Lower leg skin (tissue), 4 donors: ENCODE results near the gene ROBO1. TPM values are rescaled to one million over a fixed set of nuclear protein-coding genes. Genes with fewer than 3 reads are reported as not detected.

Experiments used
- DNase-seq, 2 donors: peaks; one replicate each; pipeline ENCODE4 v3.0.0-alpha.2; 2019; ENCODE audit warnings: low spot score in 2 of 2
- H3K4me3 ChIP-seq: fragments of 200-600 bp; sonication (generic); 2 replicates; pipeline ENCODE4 v1.5.1; 2017; ENCODE audit warnings: mild to moderate bottlenecking, low read depth; ENCODE audit not compliant: poor library complexity, severe bottlenecking
- POLR2A ChIP-seq, 2 donors: fragments of 450-650 bp; IDR thresholded peaks; one replicate each; pipeline ENCODE4 v1.6.1; 2016 to 2017; ENCODE audit warnings: antibody characterized with exemption in 2 of 2, mild to moderate bottlenecking in 1 of 2, moderate library complexity in 1 of 2
- WGBS, 2 donors: methylation state at CpG; one replicate each; pipeline ENCODE4 v1.1.5; 2018; 5-methylcytosine and 5-hydroxymethylcytosine counted together
- intact Hi-C: fragments of 100-400 bp; cut with DNase I; formaldehyde crosslinking; loops from one replicate; pipeline ENCODE4 v1.15.0; 2023; ENCODE audit warnings: low total_unique reads
- total RNA-seq, 4 donors: library from RNA; depleted of rRNA; stranded (reverse); fragments of >200 nt; gene quantifications; one replicate each; pipeline ENCODE4 v1.1.0, GENCODE V29; 2016
- TF ChIP-seq, protein P1 (sequence below), 3 donors: fragments of 450-650 bp; IDR thresholded peaks; one replicate each; pipeline ENCODE4 v1.5.1; 2016; ENCODE audit warnings: antibody characterized with exemption in 3 of 3, mild to moderate bottlenecking in 3 of 3, moderate library complexity in 2 of 3

ROBO1 gene
- total RNA-seq, 4 donors from 2014 or later = 26.3 to 60.0 (median 51.0) TPM

DNA sequence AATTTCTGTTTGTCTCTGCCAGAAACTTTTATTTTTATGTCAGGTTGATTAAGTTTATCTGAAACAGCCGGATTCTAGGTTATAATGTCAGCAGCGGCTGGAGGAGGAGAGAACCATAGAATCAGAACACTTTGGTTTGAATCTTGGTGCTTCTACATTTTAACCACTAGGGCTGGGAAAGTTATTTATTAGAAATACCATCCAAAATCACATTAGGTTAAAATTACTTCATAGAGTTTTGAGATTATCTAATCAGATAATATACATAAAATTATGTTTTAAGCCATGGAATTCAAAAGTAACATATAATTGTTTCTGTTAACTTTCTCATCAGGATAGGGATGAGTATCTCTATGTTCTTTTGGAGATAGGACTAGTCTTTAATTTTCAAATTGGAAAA is 502.9 kb downstream of the ROBO1 start:
- intact Hi-C loops = no loop called here
- H3K4me3 ChIP-seq = no peak overlapping the region
- 89 to 93% methylated on average over 2 of the region's 2 CpGs for WGBS, 2 donors
- no peak for DNase-seq
- TF ChIP-seq, protein P1, sequence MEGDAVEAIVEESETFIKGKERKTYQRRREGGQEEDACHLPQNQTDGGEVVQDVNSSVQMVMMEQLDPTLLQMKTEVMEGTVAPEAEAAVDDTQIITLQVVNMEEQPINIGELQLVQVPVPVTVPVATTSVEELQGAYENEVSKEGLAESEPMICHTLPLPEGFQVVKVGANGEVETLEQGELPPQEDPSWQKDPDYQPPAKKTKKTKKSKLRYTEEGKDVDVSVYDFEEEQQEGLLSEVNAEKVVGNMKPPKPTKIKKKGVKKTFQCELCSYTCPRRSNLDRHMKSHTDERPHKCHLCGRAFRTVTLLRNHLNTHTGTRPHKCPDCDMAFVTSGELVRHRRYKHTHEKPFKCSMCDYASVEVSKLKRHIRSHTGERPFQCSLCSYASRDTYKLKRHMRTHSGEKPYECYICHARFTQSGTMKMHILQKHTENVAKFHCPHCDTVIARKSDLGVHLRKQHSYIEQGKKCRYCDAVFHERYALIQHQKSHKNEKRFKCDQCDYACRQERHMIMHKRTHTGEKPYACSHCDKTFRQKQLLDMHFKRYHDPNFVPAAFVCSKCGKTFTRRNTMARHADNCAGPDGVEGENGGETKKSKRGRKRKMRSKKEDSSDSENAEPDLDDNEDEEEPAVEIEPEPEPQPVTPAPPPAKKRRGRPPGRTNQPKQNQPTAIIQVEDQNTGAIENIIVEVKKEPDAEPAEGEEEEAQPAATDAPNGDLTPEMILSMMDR (IDR thresholded peaks at IDR 0.05) = no peak
- TF ChIP-seq POLR2A (IDR thresholded peaks at IDR 0.05) = no peak

DNA sequence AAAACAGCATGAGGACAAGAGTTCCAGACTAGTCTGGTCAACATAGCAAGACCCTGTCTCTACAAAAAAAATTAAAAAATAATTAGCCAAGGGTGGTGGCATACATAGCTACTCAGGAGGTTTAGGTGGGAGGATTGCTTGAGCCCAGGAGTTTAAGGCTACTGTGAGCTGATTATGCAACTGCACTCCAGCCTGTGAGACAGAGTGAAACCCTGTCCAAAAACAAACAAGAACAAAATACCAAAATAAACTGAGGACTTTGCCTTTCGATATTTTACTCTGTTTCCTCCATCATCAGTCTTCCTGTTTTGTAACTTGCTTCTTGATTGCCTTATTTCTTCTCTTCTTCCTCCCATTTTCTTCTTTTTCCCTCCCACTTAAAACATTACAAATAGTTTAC is 504.4 kb downstream of the ROBO1 start:
- intact Hi-C loops = no loop called here
- no peak for TF ChIP-seq POLR2A (IDR thresholded peaks at IDR 0.05)
- TF ChIP-seq, protein P1 (IDR thresholded peaks at IDR 0.05) = no peak
- no peak overlapping the region for H3K4me3 ChIP-seq
- DNase-seq = no peak
- 76 to 80% methylated on average over 1 of the region's 1 CpG for WGBS, 2 donors

DNA sequence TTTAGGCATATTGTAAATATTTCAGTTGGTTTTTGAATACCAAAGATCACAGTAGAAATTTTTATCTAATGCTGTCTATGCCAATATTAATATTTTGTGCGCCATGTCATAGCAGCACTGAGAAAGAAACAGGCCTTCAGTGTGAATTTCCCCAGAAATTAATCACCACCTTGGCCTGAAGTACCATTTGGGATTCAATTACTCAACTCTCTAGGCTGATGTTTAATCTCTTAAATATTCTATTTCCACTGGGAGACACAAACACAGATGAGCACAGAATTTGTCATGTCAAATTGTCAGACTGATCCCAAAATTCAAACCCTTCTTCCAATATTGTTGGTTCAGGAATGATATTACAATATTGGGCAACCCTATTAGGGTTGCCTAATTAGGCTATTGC is 509.3 kb downstream of the ROBO1 start:
- DNase-seq = no peak
- 79 to 88% methylated on average over 1 of the region's 1 CpG for WGBS, 2 donors
- no peak overlapping the region for H3K4me3 ChIP-seq
- intact Hi-C loops = no loop called here
- no peak for TF ChIP-seq POLR2A (IDR thresholded peaks at IDR 0.05)
- TF ChIP-seq, protein P1 (IDR thresholded peaks at IDR 0.05) = no peak

GRCh38 chr3:79257791-79258190 is 510.0 kb downstream of the ROBO1 start:
- TF ChIP-seq POLR2A (IDR thresholded peaks at IDR 0.05) = no peak
- TF ChIP-seq, protein P1 (IDR thresholded peaks at IDR 0.05) = no peak
- 59 to 67% methylated on average over 1 of the region's 1 CpG for WGBS, 2 donors
- DNase-seq = no peak
- no peak overlapping the region for H3K4me3 ChIP-seq
- intact Hi-C loops = no loop called here

- DNase-seq = no peak
- H3K4me3 ChIP-seq = no peak overlapping the region
- no peak for TF ChIP-seq POLR2A (IDR thresholded peaks at IDR 0.05)
- TF ChIP-seq, protein P1 (IDR thresholded peaks at IDR 0.05) = no peak
- 85 to 98% methylated on average over 2 of the region's 2 CpGs for WGBS, 2 donors
- intact Hi-C loops = no loop called here
Measured at GRCh38 chr3:79255702-79256101, 512.1 kb downstream of the ROBO1 start.

DNA sequence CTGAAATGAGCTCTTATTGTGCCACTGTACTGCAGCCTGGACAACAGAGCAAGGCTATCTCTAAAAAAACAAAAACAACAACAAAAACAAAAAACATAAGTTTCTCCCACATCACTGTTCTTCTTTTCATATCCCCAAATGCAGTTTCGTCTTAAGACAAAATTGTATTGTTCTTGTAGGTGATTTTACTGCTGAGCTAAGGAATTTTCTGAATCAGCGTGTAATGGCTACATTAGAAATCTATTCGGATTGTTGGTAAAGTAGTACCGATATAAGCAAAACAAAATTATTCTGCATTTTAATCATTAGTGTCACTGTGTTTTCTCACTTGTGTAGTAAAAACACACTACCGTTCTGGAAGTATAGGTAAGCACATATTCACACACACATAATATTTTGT is 512.5 kb downstream of the ROBO1 start:
- 90 to 95% methylated on average over 5 of the region's 5 CpGs for WGBS, 2 donors
- no peak overlapping the region for H3K4me3 ChIP-seq
- TF ChIP-seq, protein P1 (IDR thresholded peaks at IDR 0.05) = no peak
- no peak for TF ChIP-seq POLR2A (IDR thresholded peaks at IDR 0.05)
- intact Hi-C loops = no loop called here
- DNase-seq = no peak
